H1 (cell line): Measurements from ENCODE around the gene NET1.

ENCODE experiments used
- CEBPB ChIP-seq: IDR thresholded peaks from 2 replicates; pipeline ENCODE4 v1.6.1; 2012; ENCODE audit warnings: low read depth, low read length
- CTCF ChIP-seq, 3 experiments: IDR thresholded peaks; 1 replicate in 2 of 3; 2 replicates in 1 of 3; pipeline versions ENCODE4 v1.5.1 to v1.6.1; 2011; ENCODE audit warnings: low read length in 3 of 3, mild to moderate bottlenecking in 3 of 3, inconsistent platforms in 2 of 3, low read depth in 1 of 3, moderate library complexity in 1 of 3; ENCODE audit not compliant: insufficient read depth in 1 of 3; ENCODE audit errors: control extremely low read depth in 1 of 3
- EP300 ChIP-seq, 2 experiments: IDR thresholded peaks; 1 replicate in 1 of 2; 2 replicates in 1 of 2; pipeline ENCODE4 v1.6.1; 2011 to 2012; ENCODE audit warnings: low read depth in 2 of 2, low read length in 2 of 2, mild to moderate bottlenecking in 2 of 2, borderline replicate concordance in 1 of 2, inconsistent platforms in 1 of 2, moderate library complexity in 1 of 2
- EZH2 ChIP-seq: fragments of 200-600 bp; sonication (generic); IDR thresholded peaks from 2 replicates; pipeline ENCODE4 v1.7.1; 2012; ENCODE audit warnings: low read depth, mild to moderate bottlenecking, moderate library complexity, low read length, inconsistent platforms; ENCODE audit not compliant: severe bottlenecking
- POLR2AphosphoS5 ChIP-seq: IDR thresholded peaks from 2 replicates; pipeline ENCODE4 v1.6.1; 2011; ENCODE audit warnings: low read depth, low read length
- SIX5 ChIP-seq: IDR thresholded peaks from 2 replicates; pipeline ENCODE4 v1.6.1; 2011; ENCODE audit warnings: mild to moderate bottlenecking, low read depth, low read length
- SUZ12 ChIP-seq: fragments of 200-600 bp; sonication (generic); IDR thresholded peaks from 2 replicates; pipeline ENCODE4 v1.6.1; 2012; ENCODE audit warnings: mild to moderate bottlenecking, inconsistent platforms, low read length, moderate library complexity, mixed read lengths
- TAF1 ChIP-seq: IDR thresholded peaks from 2 replicates; pipeline ENCODE4 v1.6.1; 2011; ENCODE audit warnings: mild to moderate bottlenecking, low read depth, low read length
- TCF12 ChIP-seq: IDR thresholded peaks from 2 replicates; pipeline ENCODE4 v1.6.1; 2011; ENCODE audit warnings: low read depth, mild to moderate bottlenecking, low read length
- USF2 ChIP-seq: IDR thresholded peaks from 2 replicates; pipeline ENCODE4 v1.6.1; 2011; ENCODE audit warnings: low read length, improper control_type of control experiment
- TF ChIP-seq, protein P1 (sequence below): IDR thresholded peaks from 2 replicates; pipeline ENCODE4 v1.6.1; 2012; ENCODE audit warnings: inconsistent platforms

GRCh38 chr10:5490032-5490431 is 77.7 kb downstream of the NET1 start:
- TF ChIP-seq EZH2 (no peak), CEBPB (no peak), SUZ12 (no peak), EP300 (IDR thresholded peaks at IDR 0.05; ENCODE audit: borderline replicate concordance in 1 of 2, low read depth in 2 of 2, low read length in 2 of 2) (no peak), POLR2AphosphoS5 (no peak), CTCF (IDR thresholded peaks at IDR 0.05; ENCODE audit: control extremely low read depth in 1 of 3, insufficient read depth in 1 of 3, low read depth in 1 of 3, low read length in 3 of 3) (no peak), TAF1 (no peak), SIX5 (no peak), USF2 (no peak), TCF12 (no peak)
- TF ChIP-seq, protein P1, sequence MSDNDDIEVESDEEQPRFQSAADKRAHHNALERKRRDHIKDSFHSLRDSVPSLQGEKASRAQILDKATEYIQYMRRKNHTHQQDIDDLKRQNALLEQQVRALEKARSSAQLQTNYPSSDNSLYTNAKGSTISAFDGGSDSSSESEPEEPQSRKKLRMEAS, result no peak
